ENCODE results near the gene FAM110C.

Gene FAM110C

GRCh38 chr2:45342-46130, 769 bp downstream of the FAM110C start:
- no peak for TF ChIP-seq CTCF (IDR thresholded peaks at IDR 0.05; ENCODE audit: unreplicated experiment in 3 of 3)
- Mint-ChIP-seq H3K36me3 (ENCODE audit: low read depth) (no peaks in the 10 kb centered on the region), H3K4me1 (peaks cover 23% of the 10 kb centered on the region), H3K27me3 (ENCODE audit: low read depth) (peaks cover 75% of the 10 kb centered on the region), H3K27ac (peak overlapping the region in 1 of 3 experiments; percentile 41), H3K9me3 (no peaks in the 10 kb centered on the region), H3K4me3 (peak overlapping the region; percentile 76 to 85 (median 85))

DNA sequence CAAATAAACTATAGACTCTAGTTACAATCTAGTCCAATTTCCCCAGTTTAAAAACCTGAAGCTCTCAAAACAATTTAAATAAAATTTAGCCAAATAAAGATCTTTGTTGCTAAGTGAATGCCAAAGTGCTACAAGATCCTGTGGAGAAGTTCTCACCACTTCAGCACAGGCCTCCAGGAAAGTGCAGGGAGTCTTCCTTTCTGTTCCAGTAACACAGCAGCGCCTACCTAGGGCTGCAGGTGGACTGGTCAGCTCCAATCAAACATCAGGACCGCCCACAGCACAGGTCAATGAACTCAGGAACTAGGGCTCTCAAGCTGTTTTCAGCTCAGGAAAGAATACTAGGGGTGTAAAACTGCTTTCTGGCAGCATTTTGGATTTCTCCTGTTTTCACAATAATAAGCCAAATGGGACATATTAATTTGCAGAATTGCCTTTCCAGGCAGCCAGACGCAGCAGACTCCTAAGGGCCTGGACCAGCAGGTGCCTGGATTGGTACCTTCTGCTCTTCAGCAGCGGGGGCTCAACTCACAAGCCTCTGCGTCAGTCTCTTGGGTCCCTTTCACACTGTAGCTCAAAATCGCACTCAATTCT, 1.5 kb downstream of the FAM110C start:
- H3K4me3 Mint-ChIP-seq: peak overlapping the region; percentile 76 to 85 (median 85)
- no peaks in the 10 kb centered on the region for H3K9me3 Mint-ChIP-seq
- peaks cover 73% of the 10 kb centered on the region for H3K27me3 Mint-ChIP-seq (ENCODE audit: low read depth)
- no peaks in the 10 kb centered on the region for H3K36me3 Mint-ChIP-seq (ENCODE audit: low read depth)
- peaks cover 23% of the 10 kb centered on the region for H3K4me1 Mint-ChIP-seq
- peak overlapping the region; percentile 41 to 70 (median 67) for H3K27ac Mint-ChIP-seq
- TF ChIP-seq CTCF (IDR thresholded peaks at IDR 0.05; ENCODE audit: unreplicated experiment in 3 of 3): no peak

DNA sequence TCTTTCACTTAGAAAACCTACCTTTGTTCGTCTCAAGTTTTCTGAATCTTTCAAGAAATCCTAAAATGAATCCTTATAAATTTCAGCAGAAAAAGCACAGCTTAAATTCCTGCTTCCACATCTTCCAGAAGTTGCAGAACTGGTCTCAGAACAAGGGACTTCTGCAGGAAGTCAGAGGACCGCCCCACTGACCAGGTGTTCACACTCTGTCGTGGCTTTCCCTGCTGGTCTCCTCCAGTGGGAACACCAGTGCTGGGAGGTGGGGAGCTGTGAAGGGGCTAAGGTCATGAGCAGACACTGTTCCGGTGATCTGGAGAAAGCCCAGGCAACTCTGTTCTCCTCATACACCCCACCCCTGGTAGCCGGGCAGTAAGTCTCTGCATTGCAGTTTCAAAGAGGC, 3.5 kb downstream of the FAM110C start:
- Mint-ChIP-seq H3K9me3 (no peaks in the 10 kb centered on the region), H3K27ac (no peak overlapping the region), H3K36me3 (ENCODE audit: low read depth) (no peaks in the 10 kb centered on the region), H3K4me3 (no peak overlapping the region), H3K27me3 (ENCODE audit: low read depth) (peaks cover 63% of the 10 kb centered on the region), H3K4me1 (peaks cover 23% of the 10 kb centered on the region)
- no peak for TF ChIP-seq CTCF (IDR thresholded peaks at IDR 0.05; ENCODE audit: unreplicated experiment in 3 of 3)

GRCh38 chr2:40465-40864, 5.8 kb downstream of the FAM110C start:
- Mint-ChIP-seq H3K27me3 (ENCODE audit: low read depth) (peaks cover 50% of the 10 kb centered on the region), H3K9me3 (no peaks in the 10 kb centered on the region), H3K4me1 (peaks cover 14% of the 10 kb centered on the region), H3K4me3 (no peak overlapping the region), H3K36me3 (ENCODE audit: low read depth) (no peaks in the 10 kb centered on the region), H3K27ac (no peak overlapping the region)
- TF ChIP-seq CTCF (IDR thresholded peaks at IDR 0.05; ENCODE audit: unreplicated experiment in 3 of 3): no peak

GRCh38 chr2:38155-38554, 8.2 kb downstream of the FAM110C start:
- no peaks in the 10 kb centered on the region for H3K9me3 Mint-ChIP-seq
- no peak for TF ChIP-seq CTCF (IDR thresholded peaks at IDR 0.05; ENCODE audit: unreplicated experiment in 3 of 3)
- no peaks in the 10 kb centered on the region for H3K4me1 Mint-ChIP-seq
- H3K36me3 Mint-ChIP-seq (ENCODE audit: low read depth): no peaks in the 10 kb centered on the region
- H3K4me3 Mint-ChIP-seq: no peak overlapping the region
- no peak overlapping the region for H3K27ac Mint-ChIP-seq
- peaks cover 27% of the 10 kb centered on the region for H3K27me3 Mint-ChIP-seq (ENCODE audit: low read depth)

- no peaks in the 10 kb centered on the region for H3K4me1 Mint-ChIP-seq
- no peak for TF ChIP-seq CTCF (IDR thresholded peaks at IDR 0.05; ENCODE audit: unreplicated experiment in 3 of 3)
- H3K36me3 Mint-ChIP-seq (ENCODE audit: low read depth): no peaks in the 10 kb centered on the region
- no peak overlapping the region for H3K4me3 Mint-ChIP-seq
- no peaks in the 10 kb centered on the region for H3K9me3 Mint-ChIP-seq
- H3K27ac Mint-ChIP-seq: no peak overlapping the region
- H3K27me3 Mint-ChIP-seq (ENCODE audit: low read depth): peaks cover 12% of the 10 kb centered on the region
These were observed 10.0 kb downstream of the FAM110C start for GRCh38 chr2:36318-36717.
